ENCODE measurements around the gene DEFB132.

GRCh38 chr20:219290-220115 lies 38.0 kb upstream of the DEFB132 start:
- TF ChIP-seq EZH2 (IDR thresholded peaks at IDR 0.05): no peak
- no peak for TF ChIP-seq POLR2AphosphoS5 (IDR thresholded peaks at IDR 0.05; ENCODE audit: borderline replicate concordance, low read depth, low read length)

Data from SK-N-MC (cell line).